IPS-11a (cell line): ENCODE results near the gene PARD3B.

ENCODE experiments used
- H3K4me3 ChIP-seq: one replicate; pipeline ENCODE4 v1.5.1; 2013; ENCODE audit warnings: low read depth, low read length, control low read depth

Gene PARD3B

GRCh38 chr2:204885747-204886146, 340.5 kb downstream of the PARD3B start:
- H3K4me3 ChIP-seq, result no peak overlapping the region

DNA sequence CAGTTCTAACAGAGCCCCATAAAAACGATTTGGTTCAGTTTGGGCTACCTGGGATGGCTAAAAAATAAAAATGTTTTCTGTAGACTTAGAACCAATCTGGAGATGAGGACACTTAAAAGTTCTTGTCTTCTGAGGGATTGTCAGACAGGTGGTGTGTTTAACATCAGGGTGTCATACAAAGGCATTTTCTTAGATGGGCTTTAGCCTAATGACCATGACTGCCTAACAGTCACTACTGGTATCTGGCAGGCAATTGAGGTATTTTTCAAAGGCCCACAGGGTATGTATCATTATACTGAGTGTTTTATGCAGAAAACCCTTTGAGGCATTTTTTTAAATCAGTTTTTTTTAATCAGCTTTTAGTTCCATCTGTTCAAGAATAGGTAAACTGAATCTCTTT, 341.4 kb downstream of the PARD3B start:
- no peak overlapping the region for H3K4me3 ChIP-seq

- no peak overlapping the region for H3K4me3 ChIP-seq
Observed at GRCh38 chr2:204888222-204888621, 342.9 kb downstream of the PARD3B start.

- no peak overlapping the region for H3K4me3 ChIP-seq
Observed at GRCh38 chr2:204890680-204891079, 345.4 kb downstream of the PARD3B start.

GRCh38 chr2:204891739-204892138, 346.5 kb downstream of the PARD3B start:
- H3K4me3 ChIP-seq, result no peak overlapping the region

DNA sequence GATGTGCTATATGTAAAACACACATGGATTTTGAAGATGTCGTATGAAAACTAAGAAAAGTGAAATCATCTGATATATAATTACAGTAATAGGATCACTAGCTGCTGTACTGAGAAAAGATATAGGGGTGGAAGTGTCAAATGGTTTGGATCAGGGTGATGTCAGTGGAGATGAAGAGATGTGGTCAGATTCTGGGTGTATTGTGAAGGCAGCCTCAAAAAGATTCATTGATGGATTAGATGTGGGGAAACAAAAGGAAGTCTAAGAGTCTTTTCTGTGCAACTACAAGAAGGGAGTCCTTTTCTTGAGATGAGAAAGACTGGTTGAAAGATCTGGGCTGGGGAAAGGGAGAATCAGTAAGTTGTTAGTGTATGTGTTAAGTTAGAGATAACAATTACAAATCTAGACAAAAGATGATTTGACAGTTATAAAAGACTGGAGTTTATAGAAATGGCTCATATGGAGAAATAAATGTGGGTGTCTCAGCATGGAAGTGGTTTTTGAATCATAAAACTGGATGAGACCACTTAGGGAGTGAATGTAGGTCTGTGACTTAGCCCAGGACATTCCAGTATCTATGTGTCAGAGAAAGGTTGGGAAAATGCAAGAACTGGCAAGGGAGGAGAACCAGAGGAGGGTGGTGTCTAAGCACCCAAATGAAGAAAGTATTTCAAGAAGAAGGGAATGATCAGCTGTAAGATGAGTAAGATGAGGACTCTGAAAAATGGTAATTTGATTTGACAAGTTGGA, 347.4 kb downstream of the PARD3B start:
- H3K4me3 ChIP-seq, result no peak overlapping the region

DNA sequence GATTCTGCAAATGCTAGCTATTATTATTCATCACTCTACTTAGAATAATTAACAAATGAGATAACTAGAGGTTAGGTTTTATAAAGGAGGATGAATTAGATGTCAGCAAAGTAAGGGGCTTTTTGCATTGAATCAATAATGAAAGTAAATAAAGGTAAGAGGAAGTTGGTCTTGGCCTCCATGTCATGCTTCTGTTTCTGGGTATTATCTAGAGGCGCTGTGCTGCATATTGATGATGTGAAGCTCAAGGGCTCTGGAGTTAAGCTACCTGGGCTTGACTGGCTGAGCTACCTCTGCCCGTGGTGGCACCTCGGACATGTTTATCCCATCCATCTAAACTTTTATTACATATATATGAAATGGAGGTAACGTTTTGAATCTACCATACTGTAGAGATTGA, 350.9 kb downstream of the PARD3B start:
- H3K4me3 ChIP-seq, result no peak overlapping the region

- no peak overlapping the region for H3K4me3 ChIP-seq
Observed at GRCh38 chr2:204897561-204897960, 352.3 kb downstream of the PARD3B start.

DNA sequence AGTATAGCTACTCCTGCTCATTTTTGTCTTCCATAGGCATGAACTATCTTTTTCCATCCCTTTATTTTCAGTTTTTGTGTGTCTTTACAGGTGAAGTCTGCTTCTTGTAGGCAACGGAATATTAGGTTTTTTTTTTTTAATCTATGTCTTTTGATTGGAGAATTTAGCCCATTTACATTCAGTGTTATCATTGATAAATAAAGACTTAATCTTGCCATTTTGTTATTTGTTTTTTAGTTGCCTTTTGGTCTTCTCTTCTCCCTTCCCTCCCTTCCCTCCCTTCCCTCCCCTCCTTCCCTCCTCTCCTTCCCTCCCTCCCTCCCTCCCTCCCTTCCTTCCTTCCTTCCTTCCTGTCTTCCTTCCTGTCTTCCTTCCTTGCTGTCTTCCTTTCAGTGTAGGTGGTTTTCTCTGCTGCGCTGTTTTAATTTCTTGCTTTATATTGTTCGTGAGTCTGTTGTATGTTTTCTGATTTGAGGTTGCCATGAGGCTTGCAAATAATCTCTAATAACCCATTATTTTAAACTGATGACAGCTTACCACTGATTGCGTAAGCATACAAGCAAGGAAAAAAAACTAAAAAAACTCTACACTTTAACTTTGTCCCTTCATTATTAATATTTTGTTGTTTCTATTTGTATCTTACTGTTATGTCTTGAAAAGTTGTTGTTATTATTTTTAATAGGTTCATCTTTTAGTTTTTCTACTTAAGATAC, 353.8 kb downstream of the PARD3B start:
- H3K4me3 ChIP-seq, result no peak overlapping the region

DNA sequence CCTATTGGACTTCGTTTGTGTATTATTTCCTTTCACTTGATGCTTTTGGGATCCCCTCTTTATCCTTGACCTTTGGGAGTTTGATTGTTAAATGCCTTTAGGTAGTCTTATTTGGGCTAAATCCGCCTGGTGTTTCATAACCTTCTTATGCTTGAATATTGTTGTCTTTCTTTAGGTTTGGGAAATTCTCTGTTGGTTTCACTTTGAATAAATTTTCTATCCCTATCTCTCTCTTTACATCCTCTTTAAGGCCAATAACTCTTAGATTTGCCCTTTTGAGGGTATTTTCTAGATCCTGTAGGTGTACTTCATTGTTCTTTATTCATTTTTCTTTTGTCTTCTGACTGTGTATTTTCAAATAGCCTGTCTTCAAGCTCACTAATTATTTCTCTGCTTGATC, 354.7 kb downstream of the PARD3B start:
- H3K4me3 ChIP-seq, result no peak overlapping the region

DNA sequence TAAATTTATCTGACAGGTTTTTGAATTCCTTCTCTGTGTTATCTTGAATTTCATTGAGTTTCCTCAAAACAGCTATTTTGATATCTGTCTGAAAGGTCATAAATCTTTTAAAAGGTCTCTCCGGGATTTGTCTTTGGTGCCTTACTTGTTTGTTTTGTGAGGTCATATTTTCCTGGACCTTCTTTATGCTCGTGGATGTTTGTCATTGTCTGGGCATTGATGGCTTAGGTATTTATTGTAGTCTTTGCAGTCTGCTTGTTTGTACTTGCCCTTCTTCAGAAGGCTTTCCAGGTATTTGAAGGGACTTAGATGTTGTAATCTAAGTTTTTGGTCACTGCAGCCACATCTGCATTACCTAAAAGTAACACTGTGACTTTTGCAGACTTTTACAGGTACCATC, 355.2 kb downstream of the PARD3B start:
- no peak overlapping the region for H3K4me3 ChIP-seq

- no peak overlapping the region for H3K4me3 ChIP-seq
Observed at GRCh38 chr2:204900910-204901309, 355.6 kb downstream of the PARD3B start.

- no peak overlapping the region for H3K4me3 ChIP-seq
Observed at GRCh38 chr2:204901591-204901990, 356.3 kb downstream of the PARD3B start.

DNA sequence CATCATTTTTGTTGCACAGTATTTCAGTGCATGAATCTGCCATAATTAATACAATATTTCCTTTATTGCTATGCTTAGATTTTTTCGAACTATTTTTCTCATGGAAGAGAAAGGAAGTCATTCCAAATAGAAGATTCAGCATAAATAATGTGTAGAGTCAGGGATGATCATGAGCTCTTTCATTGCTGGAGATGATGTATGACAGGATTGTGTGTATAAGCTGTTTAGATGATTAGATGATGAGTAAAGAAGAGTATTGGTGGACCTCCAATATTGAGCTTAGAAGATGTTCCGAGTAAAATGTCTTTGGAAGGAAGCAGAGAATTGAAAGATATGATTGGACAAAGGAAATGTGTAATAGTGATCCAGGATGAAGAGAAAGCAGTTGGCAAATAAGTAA, 364.5 kb downstream of the PARD3B start:
- no peak overlapping the region for H3K4me3 ChIP-seq

DNA sequence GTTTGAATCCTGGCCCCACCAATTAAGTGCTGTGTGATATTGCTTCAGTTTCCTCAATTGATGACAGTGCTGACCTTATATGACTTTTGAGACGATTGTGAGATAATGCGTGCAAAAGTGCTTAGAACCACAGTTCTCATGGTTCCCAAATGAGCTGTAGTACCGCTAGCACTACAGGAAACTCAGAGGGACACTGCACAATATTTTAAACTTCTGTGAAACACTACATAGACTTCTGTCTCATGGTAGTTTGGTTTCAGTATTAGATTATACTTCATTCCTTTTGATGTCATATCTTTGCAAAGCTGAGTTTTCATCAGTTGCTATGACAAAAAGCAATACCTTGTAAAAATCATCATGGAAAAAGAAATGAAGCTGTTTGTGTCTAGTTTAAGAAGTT, 368.0 kb downstream of the PARD3B start:
- H3K4me3 ChIP-seq, result no peak overlapping the region

DNA sequence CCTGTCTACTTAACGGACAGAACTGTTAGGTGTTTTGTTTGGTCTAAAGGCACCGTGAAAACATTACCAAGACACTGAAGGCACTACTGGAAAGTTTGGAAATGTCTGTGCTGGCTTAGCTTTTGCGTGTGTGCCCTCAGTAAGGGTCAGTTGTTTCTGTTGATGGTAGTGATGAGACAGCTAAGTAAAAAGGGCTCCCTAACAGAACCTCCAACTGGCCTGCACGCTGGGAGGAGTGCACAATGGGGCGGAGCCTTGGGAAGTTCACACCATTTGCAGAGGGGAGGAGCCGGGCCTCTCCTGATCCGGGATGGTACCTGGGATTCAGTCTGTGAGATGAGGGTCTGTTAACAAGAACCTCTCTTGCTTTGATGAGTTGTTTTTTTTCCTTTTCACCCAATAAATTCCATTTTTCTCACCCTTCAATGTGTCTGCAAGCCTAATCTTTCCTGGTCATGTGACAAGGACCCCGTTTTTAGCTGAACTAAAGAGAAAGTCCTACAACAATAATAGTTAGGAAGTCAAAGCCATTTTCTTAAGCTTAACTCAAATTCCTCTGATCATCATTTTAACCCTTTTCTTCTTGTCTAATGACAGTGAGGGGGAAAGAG, 368.7 kb downstream of the PARD3B start:
- H3K4me3 ChIP-seq, result no peak overlapping the region

DNA sequence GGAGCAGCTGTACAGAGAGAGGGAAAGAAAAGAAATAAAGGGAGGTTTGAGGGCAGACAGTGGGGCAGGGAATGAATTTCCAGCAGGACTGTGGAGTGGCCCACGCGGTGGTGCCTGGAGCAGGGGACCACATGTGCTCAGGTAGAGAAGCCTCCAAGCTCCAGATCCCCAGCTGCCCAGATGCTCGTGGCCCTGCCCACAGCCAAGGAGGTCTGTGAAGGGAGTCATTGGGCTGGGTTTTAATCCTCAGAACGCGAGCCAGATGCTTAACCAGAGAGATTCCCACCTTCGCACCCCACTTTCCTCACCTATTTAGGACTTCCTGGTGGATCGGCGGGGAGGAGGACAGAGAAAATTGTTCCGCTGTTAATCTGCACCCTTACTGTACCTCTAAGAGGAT, 369.4 kb downstream of the PARD3B start:
- H3K4me3 ChIP-seq, result no peak overlapping the region

- no peak overlapping the region for H3K4me3 ChIP-seq
Observed at GRCh38 chr2:204917089-204917701, 371.9 kb downstream of the PARD3B start.

DNA sequence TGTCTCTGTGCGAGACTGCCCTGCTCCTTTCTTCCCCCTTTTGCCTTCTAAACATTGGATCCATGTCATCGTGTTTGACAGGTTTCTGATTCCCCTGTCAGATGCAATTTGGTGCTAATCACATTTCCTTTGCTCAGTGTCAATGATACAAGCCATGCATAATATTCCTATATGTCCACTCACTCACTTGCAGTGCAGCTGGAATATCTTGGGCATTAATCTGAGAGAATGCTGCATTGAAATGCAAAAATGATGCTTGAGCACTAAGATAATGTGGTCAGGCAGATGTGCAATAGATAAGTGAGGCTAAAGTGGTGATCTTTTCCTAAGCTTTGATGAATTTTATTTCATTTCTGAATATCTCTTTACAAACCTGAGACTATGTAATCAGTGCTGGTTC, 375.5 kb downstream of the PARD3B start:
- no peak overlapping the region for H3K4me3 ChIP-seq

DNA sequence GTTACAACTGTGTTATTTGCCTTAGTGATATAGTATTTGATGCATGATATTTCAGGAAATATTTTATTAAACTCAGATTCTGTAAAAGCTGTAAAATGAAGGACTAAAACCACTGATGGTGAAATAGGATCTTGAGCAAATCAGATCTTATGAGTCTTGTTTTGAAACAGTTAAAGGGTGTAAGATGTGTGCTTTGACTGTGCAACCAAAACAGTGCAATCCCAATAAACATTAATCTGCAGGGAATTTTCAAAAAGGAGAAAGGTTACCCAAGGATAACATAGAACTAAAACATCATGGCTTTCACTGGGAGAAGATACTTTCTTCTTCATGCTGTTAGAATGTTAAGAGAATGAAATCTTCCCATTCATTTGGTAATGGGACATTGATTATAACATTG, 378.7 kb downstream of the PARD3B start:
- no peak overlapping the region for H3K4me3 ChIP-seq

GRCh38 chr2:204931562-204931961, 386.3 kb downstream of the PARD3B start:
- H3K4me3 ChIP-seq, result no peak overlapping the region
